ENCODE results near the gene ENAH. TPM values are rescaled to one million over a fixed set of nuclear protein-coding genes. Genes with fewer than 3 reads are reported as not detected.

Gene ENAH
- total RNA-seq, 1 experiment from 2014 or later: 100 TPM

- H3K27ac ChIP-seq (ENCODE audit: low read depth, low read length): no peak overlapping the region
- H3K4me3 ChIP-seq (replicated peaks in 1 of 2; ENCODE audit: low read depth in 1 of 2, low read length in 2 of 2): no peak overlapping the region
- DNase-seq (ENCODE audit: low read depth, low spot score) (no peak), ATAC-seq (no peak)
- no peaks in the 10 kb centered on the region for H3K9me3 ChIP-seq (ENCODE audit: control insufficient read depth in 1 of 2, insufficient read depth in 1 of 2, low read depth in 1 of 2, low read length in 2 of 2)
- no peak for TF ChIP-seq EGR1 (IDR thresholded peaks at IDR 0.05; ENCODE audit: low read depth)
- no TSS peak for BruUV-seq (replicated peaks)
- H3K27me3 ChIP-seq (ENCODE audit: insufficient read depth, low read length): no peaks in the 10 kb centered on the region
- CTCF ChIA-PET: no interaction called here
- RAD21 ChIA-PET (ENCODE audit: low non-redundant PET in 1 of 2, low total read pairs in 2 of 2, uncharacterized antibody in 2 of 2, unreplicated experiment in 2 of 2): no interaction called here
- no peaks in the 10 kb centered on the region for H3K9me2 ChIP-seq (ENCODE audit: insufficient read depth)
- no peak overlapping the region for H3K4me2 ChIP-seq (ENCODE audit: low read length)
- no peaks in the 10 kb centered on the region for H4K20me1 ChIP-seq (ENCODE audit: insufficient read depth)
- POLR2A ChIA-PET: interaction anchor here (2.0 kb wide), 1 partner anchor 40 kb away, joined by 7 read pairs; no protein-coding TSS in a partner anchor
- no peak overlapping the region for H3K9ac ChIP-seq (ENCODE audit: low read length)
- no peaks in the 10 kb centered on the region for H3K79me2 ChIP-seq (ENCODE audit: insufficient read depth, low read length)
- no peak overlapping the region for H2AFZ ChIP-seq (ENCODE audit: low read depth, low read length, poor library complexity, severe bottlenecking)
- H3K4me1 ChIP-seq (ENCODE audit: control insufficient read depth in 1 of 2, insufficient read depth in 2 of 2, low read length in 2 of 2): peaks cover 18 to 23% of the 10 kb centered on the region in 2 experiments
- intact Hi-C loops (cut with micrococcal nuclease): no loop called here
- H3K36me3 ChIP-seq (ENCODE audit: control insufficient read depth in 1 of 2, insufficient read depth in 2 of 2, low read length in 2 of 2): no peaks in the 10 kb centered on the region
Observed at GRCh38 chr1:225695578-225696337, 42.8 kb upstream of the ENAH start.

- ChIA-PET CTCF (no interaction called here), POLR2A (no interaction called here)
Observed at GRCh38 chr1:225694151-225694603, 41.3 kb upstream of the ENAH start.

More at GRCh38 chr1:225694151-225694603, 41.3 kb upstream of the ENAH start:
- Histone ChIP-seq H3K4me3 (replicated peaks in 1 of 2; ENCODE audit: low read depth in 1 of 2, low read length in 2 of 2) (no peak overlapping the region), H3K27me3 (ENCODE audit: insufficient read depth, low read length) (no peaks in the 10 kb centered on the region), H3K79me2 (ENCODE audit: insufficient read depth, low read length) (no peaks in the 10 kb centered on the region), H3K9ac (ENCODE audit: low read length) (no peak overlapping the region), H3K36me3 (ENCODE audit: control insufficient read depth in 1 of 2, insufficient read depth in 2 of 2, low read length in 2 of 2) (no peaks in the 10 kb centered on the region), H3K4me2 (ENCODE audit: low read length) (no peak overlapping the region), H3K9me2 (ENCODE audit: insufficient read depth) (no peaks in the 10 kb centered on the region), H3K9me3 (ENCODE audit: control insufficient read depth in 1 of 2, insufficient read depth in 1 of 2, low read depth in 1 of 2, low read length in 2 of 2) (no peaks in the 10 kb centered on the region), H3K4me1 (ENCODE audit: control insufficient read depth in 1 of 2, insufficient read depth in 2 of 2, low read length in 2 of 2) (peaks cover 6 to 7% of the 10 kb centered on the region in 2 experiments), H2AFZ (ENCODE audit: low read depth, low read length, poor library complexity, severe bottlenecking) (no peak overlapping the region), H3K27ac (ENCODE audit: low read depth, low read length) (no peak overlapping the region), H4K20me1 (ENCODE audit: insufficient read depth) (no peaks in the 10 kb centered on the region)
- no peak for TF ChIP-seq ELF1 (IDR thresholded peaks at IDR 0.05; ENCODE audit: borderline replicate concordance, low read depth)
- TF ChIP-seq ZBTB33 (IDR thresholded peaks at IDR 0.05; ENCODE audit: extremely low read depth, insufficient replicate concordance, low read length): no peak
- TF ChIP-seq JUND (IDR thresholded peaks at IDR 0.05): no peak
- no peak for TF ChIP-seq EGR1 (IDR thresholded peaks at IDR 0.05; ENCODE audit: low read depth)
- no peak for TF ChIP-seq SRF (IDR thresholded peaks at IDR 0.05; ENCODE audit: low read depth)
- TF ChIP-seq EZH2phosphoT487 (IDR thresholded peaks at IDR 0.05; ENCODE audit: borderline replicate concordance): no peak
- no peak for TF ChIP-seq POLR2AphosphoS5 (IDR thresholded peaks at IDR 0.05; ENCODE audit: low read depth, low read length)
- no peak for TF ChIP-seq TCF7L2 (IDR thresholded peaks at IDR 0.05; ENCODE audit: borderline replicate concordance, extremely low read depth, insufficient read depth, insufficient read length)
- no peak for TF ChIP-seq CEBPB (IDR thresholded peaks at IDR 0.05; ENCODE audit: low read depth)
- TF ChIP-seq CBX3 (IDR thresholded peaks at IDR 0.05; ENCODE audit: low read depth): no peak
- no peak for TF ChIP-seq POLR2A (IDR thresholded peaks at IDR 0.05; ENCODE audit: borderline replicate concordance, extremely low read depth, insufficient read depth, insufficient read length)
- no peak for TF ChIP-seq MAX (IDR thresholded peaks at IDR 0.05)
- TF ChIP-seq SP1 (IDR thresholded peaks at IDR 0.05; ENCODE audit: low read depth): no peak
- TF ChIP-seq ATF3 (IDR thresholded peaks at IDR 0.05): no peak
- RAD21 ChIA-PET (ENCODE audit: low non-redundant PET in 1 of 2, low total read pairs in 2 of 2, uncharacterized antibody in 2 of 2, unreplicated experiment in 2 of 2): no interaction called here
- ATAC-seq: no peak
- DNase-seq (ENCODE audit: low read depth, low spot score): no peak
- intact Hi-C loops (cut with micrococcal nuclease): no loop called here
- BruUV-seq (replicated peaks): no TSS peak
